HUDEP-2 (cell line): ENCODE results near the gene FUT9.

Experiments used
- DNase-seq, 76 experiments: peaks; one replicate each; lab custom pipeline; 2025; ENCODE audit not compliant: unreplicated experiment in 76 of 76; lab: John Stamatoyannopoulos, UW

Gene FUT9

DNA sequence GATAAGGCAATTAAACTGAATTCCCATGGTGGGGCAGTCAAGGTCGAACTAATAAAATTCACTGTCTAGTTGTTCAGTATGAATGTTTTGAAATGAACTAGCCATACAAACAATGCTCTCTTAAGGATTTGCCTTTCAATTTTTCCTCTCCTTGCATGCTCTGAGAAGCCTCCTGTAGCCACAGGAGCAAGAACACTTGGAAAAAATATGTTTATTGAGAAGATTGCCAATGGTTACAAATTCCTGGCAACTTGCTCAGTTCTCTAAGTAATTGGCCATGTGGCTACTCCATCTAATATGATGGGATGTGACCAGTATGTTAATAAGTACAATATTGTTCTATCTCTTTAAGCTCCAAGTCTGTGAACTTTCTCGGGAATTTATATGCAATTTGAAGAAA, 49.4 kb downstream of the FUT9 start:
- DNase-seq = no peak

GRCh38 chr6:96066376-96066775, 50.6 kb downstream of the FUT9 start:
- no peak for DNase-seq

- DNase-seq = no peak
Observed at GRCh38 chr6:96073555-96073954, 57.8 kb downstream of the FUT9 start.

DNA sequence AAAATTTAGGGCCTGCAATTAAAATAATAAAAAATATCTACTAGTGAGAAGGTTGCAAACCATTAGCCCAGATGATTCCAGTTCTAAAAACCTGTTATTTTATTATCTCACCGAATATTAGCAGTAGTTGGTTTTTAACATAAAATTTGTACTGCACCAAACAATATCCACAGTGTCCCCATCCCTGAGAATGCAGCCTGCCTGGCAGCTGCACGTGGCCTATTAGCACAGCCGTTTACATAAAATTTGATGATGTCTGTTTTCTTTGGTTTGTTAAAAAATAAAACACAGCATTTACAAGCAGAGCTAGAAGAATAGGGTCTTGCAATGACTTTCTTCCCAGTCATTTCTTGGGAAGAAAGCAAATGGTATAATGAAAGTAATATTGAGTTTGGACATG, 58.2 kb downstream of the FUT9 start:
- no peak for DNase-seq

DNA sequence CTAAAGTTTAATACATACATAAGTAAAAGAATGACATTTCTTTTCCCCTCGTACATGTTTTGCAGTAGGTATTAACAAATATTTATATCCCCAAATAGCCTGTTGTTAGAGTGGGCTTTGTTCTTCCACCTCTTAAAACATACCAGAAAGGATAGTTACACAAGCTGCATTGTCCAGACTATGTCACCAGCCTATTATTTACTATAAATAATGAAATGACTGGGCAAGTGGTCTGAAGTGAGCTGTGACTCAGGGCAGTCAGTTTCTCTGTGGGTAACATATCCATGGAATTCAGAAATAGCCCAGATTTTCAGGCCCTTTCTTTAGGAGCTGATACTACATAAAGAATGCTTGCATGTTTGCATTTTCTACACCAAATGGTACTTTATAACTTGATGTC, 60.1 kb downstream of the FUT9 start:
- no peak for DNase-seq

DNA sequence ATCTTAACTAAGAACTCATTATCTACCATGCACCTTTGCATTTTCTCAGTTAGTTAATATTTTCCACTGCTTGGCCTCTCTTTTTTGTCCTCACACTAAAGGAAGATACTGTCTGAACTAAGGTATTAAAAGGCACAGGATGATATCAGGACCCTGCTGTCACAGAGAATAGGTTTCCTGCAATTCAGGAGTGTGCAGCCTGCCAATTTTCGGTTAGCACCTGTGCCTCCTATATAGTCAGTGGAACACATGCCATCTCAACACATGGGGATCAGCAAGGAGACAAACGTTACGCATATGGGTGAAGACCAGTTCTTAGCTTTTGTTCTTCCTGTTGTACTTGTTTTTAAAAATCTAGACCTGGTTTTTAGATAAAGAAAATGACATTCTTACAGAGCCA, 71.0 kb downstream of the FUT9 start:
- no peak for DNase-seq

DNA sequence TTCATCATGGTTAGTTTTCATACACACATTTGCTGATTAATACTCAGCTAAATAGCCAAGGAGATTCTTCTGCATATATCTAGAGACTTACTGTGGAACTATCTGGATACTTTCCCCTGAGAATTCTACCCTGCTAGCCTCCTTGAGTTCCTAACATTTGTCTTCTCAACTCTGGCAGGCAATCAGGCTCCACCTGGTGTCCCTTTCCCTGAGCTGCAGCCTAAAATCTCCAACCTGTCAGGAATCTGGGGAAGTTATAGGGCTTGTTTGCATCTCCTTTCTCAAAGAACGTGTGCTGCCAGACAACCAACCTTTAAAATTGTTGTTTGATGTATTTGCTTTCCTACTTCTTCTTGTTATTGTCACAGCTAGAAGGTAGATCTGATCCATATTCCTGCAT, 73.4 kb downstream of the FUT9 start:
- DNase-seq = peak in 5 of 76 experiments; percentile 2 to 14 (median 4)

GRCh38 chr6:96094077-96094476, 78.3 kb downstream of the FUT9 start:
- DNase-seq = no peak

DNA sequence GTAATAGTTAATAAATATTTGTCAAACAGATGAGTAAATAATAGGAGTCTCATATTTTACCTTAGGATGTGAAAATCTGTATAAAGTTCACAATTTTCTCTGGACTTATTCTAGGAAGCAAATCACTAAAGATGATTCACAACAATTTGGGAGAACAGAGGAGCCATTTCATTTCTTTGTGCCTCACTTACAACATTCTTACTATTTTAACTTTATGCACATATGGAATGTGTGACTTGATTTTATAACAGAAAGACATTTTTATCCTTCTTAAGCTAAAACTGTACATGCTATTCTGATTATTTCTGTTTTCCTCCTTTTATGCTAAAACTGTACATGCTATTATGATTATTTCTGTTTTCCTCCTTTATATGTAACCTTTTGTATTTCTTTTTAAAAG, 83.3 kb downstream of the FUT9 start:
- no peak for DNase-seq

GRCh38 chr6:96101564-96101963, 85.8 kb downstream of the FUT9 start:
- DNase-seq = no peak

- DNase-seq = no peak
Observed at GRCh38 chr6:96104910-96105309, 89.1 kb downstream of the FUT9 start.

GRCh38 chr6:96110878-96111277, 95.1 kb downstream of the FUT9 start:
- no peak for DNase-seq

GRCh38 chr6:96116674-96117073, 100.9 kb downstream of the FUT9 start:
- peak in 13 of 76 experiments; percentile 4 to 33 (median 13) for DNase-seq

DNA sequence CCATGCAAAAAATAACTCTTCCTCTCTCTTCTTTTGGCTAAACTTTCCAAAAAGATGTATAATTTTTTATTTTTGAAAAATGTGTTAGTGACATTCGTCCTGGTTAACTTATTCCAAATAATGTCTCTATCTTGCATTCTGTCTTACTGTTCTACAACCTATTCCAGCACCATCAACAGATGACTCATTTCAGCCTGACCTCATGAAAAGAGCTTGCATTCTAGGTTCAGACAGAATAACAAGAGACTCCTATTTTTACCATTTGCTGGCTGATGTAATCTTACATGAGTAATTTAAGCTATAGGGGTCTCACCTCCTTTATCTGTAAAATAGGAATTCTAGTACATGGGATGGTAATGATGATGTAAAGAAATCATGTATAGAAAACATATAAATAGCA, 109.0 kb downstream of the FUT9 start:
- DNase-seq = no peak

- DNase-seq = no peak
Observed at GRCh38 chr6:96138406-96138805, 122.6 kb downstream of the FUT9 start.

GRCh38 chr6:96142142-96142541, 126.4 kb downstream of the FUT9 start:
- DNase-seq = no peak

GRCh38 chr6:96150431-96150830, 134.7 kb downstream of the FUT9 start:
- DNase-seq = peak in 1 of 76 experiments; percentile 3

DNA sequence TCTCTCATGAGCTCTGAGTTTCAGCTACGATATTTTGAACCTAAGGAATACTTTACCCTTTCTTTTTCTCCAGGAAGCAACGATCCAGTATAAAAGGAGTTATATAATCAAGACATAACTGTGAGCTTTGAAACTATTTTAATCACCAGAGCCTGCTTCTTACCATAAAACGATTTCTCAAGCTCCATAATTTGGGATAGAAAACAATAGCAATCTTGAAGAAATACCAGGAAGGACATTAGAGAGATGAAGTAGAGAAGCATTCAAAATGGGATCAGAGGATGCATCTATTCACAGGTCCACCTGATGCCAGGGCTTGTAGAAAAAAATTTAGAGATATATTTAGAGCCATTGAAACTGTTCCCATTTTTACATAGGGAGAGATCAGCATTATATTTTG, 135.9 kb downstream of the FUT9 start:
- no peak for DNase-seq

DNA sequence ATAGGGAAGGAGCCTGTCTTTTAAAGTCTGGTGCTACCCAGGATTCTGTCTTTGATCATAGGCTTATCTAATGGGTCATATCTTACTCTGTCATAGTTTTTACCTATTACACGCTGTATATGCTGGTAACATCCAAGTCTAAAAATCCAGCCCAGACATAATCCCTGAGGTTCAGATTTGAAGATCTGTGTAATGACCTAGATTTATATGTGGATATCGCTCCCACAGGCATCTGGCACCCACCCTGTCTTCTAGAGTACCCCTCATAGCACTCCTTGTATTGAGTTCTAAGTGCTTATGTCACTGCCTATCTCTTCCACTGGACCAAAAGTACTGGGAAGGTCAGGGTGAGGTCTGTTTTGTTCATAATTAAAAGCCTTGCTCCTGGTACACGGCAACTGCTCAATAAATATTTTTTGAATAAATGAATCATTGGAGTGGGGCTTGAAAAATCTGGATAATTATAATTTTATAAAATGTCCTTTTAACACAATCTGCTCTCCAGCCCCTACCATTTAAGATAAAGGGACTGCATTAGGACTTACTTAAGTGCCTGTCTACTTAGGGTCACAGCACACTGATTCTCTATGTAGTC, 136.4 kb downstream of the FUT9 start:
- DNase-seq = no peak

GRCh38 chr6:96153775-96154174, 138.0 kb downstream of the FUT9 start:
- no peak for DNase-seq

GRCh38 chr6:96156425-96156824, 140.7 kb downstream of the FUT9 start:
- no peak for DNase-seq

DNA sequence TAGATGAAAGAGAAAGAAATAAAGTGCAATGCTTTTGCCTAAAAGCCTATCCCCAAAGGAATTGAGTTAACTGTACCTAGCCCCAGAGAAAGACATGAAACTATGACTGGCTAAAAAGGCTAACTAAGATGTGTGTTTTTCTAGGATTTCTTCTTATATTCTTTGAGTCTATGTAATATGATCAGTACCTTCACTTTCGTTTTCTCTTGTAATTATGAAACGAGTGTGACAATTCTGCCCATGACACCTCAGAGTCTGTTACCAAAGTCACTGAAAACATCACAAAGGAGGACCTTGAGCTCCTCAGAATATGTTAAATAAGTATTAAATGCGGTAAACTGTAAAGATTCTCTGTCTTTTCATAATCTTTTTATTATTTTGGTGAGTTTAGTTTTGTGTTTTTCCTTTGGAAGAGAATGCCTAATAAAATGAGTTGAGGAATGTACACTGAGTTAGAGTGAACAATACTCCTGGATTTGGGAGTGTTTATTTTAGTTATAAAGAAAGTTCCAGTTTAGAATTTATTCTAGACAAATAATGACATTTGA, 141.3 kb downstream of the FUT9 start:
- DNase-seq = no peak

- DNase-seq = no peak
Observed at GRCh38 chr6:96162711-96163120, 146.9 kb downstream of the FUT9 start.
